Activated CD8-positive, alpha-beta memory T cell treated with anti-CD3 and anti-CD28 coated beads for 24 hours (primary cell): ENCODE measurements around the gene PRDX3.
A peak's percentile ranks its signal among the peaks of the same experiment; 100 is the strongest.
"Not testable (repeated sequence)": the region's sequence is repeated elsewhere in the genome, so short reads cannot be mapped to it uniquely, and the experiment has no call there.

ENCODE experiments used
- DNase-seq: peaks from one replicate; pipeline ENCODE4 v3.0.0-alpha.2; 2020

The PRDX3 gene

DNA sequence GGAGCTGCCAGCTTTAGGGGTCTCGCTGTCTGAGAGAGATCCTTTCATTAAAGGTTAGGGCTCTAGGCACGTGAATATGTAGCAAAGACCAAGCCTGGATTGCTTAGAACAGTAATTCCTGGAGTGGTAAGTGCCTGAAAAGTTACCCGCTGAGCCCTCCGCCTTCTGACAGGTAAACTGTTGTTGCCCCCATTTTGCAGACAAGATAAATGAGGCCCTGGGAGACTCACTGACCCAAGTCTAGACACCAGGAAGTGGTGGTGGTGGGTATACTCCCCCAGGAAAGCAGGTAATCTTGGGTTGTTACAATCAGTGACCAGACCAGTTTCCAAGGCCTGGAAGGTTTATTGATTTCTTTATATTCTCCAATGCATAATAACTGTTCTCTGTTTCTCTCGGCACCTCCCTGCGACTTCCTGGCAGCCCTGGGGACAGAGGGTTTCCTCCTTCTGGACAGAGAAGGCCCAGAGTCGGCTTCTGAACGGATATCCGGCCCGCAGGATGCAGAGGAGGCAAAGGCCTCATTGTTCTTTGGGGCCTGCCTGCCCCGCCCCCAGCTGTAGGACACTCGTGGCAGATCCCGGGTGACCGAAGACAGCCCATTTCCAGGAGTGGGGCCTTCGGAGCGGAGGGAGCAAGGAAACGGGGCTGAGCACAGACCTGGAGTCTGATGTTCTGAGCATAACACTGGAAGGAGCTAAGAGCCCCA, 27.4 kb upstream of the PRDX3 start:
- peak; percentile 62 for DNase-seq

DNA sequence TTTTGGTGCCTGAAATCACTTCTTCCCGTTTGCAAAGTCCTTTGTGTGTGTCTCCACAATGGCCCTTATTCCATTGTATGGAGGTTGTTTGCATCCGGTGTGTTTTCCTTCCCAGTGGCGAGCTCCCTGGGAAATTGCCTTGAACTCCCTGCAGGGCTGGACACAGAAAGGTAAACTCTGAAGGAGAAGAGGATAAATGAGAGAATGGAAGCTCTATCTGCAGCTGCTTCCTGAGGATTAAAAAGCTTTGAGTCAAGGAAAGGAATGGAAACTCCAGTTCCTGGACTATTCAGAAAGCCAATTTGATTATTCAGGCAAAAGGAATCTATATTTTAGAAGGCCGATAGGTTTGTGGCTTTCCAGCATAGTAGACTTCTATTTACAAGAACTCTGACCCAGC, 24.4 kb upstream of the PRDX3 start:
- no peak for DNase-seq

DNA sequence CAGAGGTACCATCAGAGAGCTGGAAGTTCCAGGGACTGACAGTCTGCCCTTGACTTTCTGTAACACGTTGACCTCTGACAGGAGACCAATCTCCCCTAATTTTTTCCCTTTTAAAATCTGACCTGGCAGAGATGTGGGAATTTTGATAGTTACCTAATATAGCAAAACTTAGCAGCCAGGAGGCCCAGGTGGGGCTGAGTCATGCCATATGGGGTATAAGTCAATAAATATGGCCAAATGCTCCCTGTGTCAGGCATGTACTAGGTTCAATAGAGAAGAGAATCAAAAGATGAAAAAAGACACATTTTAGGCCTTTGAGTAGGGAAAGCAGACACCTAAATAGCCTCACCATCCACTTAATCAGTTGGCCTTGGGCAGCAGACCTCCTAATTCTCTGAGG, 22.6 kb upstream of the PRDX3 start:
- DNase-seq, result no peak

DNA sequence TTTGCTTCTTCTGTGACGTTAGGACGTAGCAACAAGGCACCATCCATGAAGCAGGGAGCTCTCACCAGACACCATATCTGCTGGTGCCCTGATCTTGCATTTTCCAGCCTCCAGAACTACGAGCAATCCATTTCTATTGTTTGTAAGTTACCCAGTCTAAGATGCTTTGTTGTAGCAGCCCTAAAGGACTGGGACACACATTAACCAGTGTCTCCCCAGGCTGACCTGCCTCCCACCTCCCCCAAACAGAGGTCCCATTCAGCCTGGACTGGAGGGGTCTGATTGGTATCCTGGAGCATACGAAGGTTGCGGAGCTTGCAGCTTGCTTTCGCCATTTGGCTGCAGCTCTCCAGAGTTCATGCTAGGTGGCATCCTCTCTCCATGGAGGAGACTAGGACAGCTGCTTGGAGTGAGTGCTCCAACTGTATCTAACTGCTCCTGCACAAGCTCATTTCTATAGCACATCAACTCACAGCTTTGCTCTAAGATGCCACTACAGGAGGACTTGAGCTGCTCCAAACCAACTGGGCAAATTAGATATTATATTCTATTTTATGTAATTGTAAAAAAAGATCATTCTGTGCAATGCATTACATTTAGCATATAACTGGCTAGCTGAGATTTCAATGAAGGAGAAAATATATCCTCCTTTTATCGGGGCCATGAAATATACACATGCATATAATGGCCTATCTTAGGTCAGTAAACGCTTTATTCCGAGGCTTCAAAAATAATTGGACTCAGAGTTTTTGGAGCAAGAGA, 20.8 kb upstream of the PRDX3 start:
- peak; percentile 63 for DNase-seq

DNA sequence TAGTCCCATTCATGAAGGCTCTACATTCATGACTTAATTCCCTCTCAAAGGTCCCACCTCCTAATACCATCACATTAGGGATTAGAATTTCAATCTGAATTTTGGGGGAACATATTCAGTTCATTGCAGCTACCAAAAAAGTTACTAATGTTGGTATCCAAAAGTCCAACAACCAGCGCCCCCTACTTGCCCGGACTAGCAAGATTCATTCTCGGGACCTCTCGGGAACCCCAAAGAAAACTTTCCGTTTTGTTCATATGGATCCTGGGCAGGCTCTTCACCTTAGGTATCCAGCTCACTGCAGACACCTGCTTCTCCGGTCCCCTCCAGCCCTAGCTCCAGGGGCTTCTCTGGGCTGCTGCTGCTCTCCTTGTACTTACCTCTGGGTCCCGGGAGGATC, 19.8 kb upstream of the PRDX3 start:
- DNase-seq, result no peak

DNA sequence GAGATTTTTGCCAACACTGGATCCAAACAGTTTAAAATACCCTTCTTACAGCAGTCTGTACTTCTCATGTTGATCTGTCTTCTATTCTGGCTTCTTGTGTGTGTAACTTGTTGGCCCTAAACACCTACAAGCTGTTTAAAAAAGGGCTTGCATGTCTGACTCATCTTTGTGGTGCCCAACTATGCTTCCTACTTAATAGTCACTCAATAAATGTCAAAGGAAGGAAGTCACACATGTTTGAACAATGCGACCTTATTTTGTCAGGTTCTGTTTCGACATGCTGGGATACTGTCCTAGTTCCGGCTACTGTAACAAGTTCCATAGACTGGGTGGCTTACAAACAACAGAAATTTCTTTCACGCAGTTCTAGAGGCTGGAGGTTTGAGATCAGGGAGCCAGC, 19.3 kb upstream of the PRDX3 start:
- DNase-seq, result no peak

DNA sequence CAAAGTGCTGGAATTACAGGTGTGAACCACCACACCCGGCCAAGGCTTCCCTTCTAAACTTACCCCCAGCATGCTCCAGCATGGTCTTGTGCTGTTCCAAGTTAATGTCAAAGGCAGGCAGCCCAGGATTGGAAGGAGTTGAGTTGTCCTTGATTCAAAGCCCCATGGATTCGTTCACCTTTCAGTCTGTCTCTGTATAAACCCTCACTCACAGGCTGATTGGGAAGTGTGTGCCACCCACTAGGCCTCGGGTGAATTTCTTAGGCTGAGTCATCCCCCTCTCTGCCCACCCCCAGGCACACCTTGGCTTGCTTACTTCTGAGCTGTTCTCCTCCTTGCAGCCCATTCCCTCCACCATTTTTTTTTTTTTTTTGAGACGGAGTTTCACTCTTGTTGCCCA, 13.3 kb upstream of the PRDX3 start:
- DNase-seq, result no peak

DNA sequence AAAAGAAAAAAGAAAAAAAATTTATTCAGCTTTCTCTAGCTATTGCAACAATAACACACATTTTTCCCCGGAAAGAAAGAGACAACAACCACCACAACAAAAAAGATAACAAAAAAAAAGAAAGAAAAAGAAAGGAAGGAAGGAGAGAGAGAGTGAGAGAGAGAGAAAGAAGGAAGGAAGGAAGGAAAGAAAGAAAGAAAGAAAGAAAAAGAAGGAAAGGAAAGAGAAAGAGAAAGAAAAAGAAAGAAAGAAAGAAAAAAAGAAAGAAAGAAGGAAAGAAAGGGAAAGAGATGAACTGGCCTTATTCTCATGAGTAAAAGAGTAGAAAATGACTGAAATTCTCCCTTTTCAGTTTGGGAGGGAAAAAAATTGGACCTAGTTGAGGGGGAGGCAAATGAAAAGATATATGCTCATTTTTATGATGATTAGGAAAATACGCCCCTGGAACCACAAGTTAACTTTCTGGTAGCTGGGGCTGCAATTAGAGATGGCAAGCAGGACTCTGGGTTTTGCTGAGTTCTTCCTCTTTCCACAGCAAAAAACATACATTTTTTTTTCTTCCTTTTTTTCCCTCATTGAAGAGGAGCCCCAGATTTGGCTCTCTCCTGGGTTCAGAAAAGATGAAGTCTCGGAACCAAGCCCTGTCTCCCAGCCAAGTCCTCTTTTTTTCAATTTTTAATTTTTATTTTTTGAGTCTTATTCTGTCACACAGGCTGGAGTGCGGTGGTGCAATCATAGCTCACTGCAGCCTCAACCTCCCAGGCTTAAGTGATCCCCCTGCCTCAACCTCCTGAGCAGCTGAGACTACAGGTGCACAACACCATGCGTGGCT, 12.6 kb upstream of the PRDX3 start:
- no peak for DNase-seq

DNA sequence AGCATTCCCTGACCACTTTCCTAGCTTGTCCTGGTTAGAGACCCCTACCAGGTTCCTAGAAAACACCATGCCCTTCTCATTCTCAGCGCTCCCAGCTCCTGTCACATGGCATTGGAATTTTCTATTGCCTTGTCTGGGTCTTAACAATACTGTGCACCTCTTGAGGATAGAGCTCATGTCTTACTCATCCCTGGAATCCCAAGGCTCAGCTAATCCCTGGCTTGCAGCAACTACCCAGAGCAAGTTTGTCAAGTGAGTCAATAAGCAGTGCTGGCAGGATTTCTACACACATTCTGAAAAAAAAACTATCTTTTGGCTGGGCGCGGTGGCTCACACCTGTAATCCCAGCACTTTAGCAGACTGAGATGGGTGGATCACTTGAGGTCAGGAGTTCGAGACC, 11.7 kb upstream of the PRDX3 start:
- no peak for DNase-seq

DNA sequence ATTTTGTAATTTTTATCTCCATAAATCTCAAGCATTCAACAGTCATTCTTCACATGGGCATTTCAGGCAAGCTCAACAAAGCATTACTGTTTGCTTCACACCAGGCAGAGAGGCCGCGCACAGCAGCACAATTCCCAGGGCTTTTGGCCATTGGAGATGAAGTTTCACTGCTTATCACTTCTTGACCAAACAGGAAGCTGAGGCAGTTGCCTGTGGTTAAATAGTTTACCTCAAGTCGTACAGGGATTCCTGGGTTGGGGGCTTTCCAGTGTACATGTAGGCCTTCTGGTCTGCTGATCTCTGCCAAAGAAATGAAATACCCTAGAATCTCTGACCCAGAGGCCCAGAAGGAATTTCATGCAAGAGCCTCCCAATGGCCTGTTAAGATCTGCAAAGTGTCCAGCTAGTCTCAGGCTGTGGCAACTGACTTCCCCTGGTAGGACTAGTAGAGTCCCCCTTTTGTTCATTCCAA, 11.2 kb upstream of the PRDX3 start:
- DNase-seq, result no peak

DNA sequence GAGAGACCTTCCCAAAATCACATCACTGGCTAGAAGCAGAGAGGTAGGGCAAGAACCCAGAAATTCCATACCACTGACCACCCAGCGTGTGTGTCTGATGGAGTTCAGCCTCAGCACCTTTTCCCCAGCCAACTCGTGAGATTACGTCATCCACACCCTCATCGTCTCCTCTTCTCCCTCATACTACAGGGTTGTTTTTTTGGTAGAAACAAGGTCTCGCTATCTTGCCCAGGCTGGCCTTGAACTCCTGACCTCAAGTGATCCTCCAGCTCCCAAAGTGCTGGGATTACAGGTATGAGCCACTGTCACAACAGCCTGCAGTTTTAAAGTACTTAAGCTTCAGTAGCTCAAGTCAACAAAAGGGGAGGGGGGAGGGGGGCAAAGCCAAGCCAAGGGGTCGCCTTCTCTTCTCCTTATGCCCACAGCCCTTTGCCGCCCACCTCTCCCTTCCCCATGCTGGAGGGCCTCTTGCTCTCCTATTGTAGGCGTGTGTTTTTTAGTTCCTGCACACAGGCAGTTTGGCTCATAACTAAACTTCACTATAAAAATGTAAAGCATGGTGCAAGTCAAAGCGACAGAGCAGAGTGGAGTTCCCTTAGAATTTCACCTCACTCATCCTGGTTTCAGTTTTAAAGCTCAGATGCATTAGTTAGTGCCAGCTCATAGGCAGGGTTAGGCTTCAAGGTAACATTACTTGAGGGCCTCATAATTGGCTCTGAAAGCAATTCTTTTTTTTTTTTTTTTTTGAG, 5.2 kb upstream of the PRDX3 start:
- DNase-seq, result no peak

DNA sequence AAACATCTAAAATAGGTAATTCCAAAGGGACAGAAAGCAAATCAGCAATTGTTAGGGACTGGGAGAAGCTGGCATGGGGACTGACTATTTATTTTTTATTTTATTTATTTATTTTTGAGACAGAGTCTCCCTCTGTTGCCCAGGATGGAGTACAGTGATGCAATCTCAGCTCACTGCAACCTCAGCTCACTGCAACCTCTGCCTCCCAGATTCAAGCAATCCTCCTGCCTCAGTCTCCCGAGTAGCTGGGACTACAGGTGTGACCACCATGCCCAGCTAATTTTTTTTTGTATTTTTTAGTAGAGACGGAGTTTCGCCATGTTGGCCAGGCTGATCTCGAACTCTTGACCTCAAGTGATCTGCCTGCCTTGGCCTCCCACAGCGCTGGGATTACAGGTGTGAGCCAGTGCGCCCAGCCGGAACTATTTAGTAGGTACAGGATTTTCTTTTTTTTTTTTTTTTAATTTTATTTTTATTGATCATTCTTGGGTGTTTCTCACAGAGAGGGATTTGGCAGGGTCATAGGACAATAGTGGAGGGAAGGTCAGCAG, 2.3 kb upstream of the PRDX3 start:
- DNase-seq, result not testable (repeated sequence)

DNA sequence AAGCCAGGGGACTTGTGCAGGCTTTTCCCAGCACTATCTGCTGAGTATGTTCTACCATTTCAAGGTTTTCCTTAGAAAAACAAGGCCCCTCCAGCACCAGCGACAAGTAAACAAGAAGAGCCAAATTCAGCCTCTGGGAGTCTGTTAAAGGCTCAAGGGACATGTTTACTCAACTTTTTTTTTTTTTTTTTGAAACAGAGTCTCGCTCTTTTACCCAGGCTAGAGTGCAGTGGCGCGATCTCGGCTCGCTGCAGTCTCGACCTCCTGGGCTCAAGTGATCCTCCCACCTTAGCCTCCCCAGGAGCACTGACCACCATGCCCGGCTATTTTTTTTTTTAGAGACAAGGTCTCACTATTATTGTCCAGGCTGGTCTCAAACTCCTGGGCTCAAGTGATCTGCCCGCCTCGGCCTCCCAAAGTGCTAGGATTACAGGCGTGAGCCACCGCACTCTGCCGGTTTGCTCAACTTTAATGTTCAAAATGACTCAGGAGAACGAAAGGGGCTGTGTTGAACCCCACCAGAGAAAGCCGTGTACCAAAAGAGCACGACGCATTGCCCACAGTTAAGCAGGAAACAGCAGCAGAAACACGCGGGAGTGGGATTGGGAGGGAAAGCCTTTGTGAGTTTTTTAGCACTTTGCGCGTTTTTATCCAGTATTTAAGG, 772 bp downstream of the PRDX3 start:
- no peak for DNase-seq

DNA sequence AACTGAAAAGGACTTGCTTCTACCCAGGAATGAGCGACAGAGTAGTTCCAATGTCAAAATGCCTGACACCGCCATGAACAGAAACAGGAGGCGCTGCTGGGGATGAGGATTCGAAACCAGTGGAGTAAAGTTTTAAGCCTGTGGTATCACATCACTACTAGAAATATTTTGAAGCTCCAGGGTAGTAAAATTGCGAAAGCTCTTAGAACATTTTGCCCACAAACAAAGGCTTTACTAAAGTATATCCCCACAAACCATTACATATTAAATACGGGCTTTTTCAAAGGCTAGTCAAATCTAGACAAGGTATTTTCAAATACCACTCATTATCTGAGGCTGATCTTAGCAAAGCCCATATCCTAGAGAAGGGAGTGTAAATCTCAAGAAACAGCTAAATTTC, 2.4 kb downstream of the PRDX3 start:
- no peak for DNase-seq

DNA sequence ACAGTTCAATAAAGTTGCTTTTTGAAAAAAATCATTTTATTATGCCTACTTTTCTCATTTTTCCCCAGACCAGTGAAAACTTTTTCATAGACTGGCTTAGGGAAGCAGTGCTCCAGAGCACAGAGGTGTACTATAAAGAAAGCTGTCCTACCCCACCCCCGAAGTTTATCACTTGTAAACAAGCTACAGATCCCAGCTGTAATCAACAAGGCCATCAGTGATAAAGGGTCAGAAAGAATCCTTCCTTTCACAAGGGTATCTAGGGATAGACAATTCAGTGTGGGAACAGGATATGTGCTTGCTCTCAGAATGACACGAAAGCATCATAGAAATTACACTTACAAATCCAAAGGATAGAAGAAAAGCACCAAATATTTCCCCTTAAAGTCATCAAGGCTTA, 4.5 kb downstream of the PRDX3 start:
- DNase-seq, result no peak

DNA sequence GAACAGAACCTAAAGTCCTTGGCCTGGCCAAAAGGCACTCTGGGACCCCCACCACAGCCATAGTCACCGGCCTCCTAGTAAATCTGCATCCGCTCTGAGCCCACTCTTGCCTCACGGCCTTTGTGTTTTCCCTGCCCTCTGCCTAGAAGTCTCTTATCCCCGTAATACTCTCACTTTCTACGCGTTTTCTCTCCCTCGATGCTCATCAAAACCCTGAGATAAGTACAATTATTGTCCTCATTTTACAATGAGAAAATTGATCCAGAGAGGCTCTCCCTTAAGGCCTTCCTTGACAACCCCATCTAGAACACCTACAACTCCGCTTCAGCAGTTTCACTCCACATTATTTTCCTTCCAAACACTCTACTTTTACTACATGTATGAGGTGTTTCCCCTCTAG, 11.6 kb downstream of the PRDX3 start:
- DNase-seq, result no peak

DNA sequence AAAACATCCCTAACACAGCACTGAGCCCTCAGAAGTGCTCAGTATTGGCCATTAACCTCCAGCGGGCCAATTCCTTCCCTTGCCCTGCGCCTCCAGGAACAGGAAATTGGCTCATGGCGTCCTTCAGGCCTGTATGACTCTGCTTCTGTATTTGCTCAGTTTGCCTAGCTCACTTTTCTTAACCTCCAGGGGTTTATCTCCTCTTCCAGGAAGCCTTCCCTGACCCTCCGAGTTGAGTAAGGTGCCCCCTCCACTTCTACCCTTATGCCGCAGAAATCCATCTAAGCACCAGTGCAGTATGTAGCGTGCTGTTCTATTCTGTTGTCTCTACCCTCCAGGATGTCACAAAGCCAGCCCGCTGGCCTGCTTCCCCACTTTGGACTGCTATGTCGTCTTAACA, 12.0 kb downstream of the PRDX3 start:
- no peak for DNase-seq

DNA sequence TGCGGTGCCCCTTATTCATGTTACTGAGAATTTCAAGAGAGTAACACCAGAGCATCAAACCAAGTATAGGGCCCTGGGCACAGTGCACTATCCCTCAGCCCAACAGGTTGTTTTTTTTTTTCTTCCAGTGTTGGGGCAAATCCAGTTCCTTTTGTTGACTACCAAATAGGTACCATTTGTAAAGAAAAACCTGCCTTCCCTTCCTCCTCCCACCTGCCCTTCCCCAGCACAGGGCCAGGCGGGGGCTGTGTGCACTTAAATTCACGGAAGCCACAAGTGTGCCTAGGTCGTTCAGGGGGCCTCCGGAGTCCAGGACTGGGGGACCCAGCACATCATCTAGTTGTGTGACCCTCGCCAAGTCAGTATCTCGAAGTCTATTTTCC, 12.5 kb downstream of the PRDX3 start:
- DNase-seq, result no peak

DNA sequence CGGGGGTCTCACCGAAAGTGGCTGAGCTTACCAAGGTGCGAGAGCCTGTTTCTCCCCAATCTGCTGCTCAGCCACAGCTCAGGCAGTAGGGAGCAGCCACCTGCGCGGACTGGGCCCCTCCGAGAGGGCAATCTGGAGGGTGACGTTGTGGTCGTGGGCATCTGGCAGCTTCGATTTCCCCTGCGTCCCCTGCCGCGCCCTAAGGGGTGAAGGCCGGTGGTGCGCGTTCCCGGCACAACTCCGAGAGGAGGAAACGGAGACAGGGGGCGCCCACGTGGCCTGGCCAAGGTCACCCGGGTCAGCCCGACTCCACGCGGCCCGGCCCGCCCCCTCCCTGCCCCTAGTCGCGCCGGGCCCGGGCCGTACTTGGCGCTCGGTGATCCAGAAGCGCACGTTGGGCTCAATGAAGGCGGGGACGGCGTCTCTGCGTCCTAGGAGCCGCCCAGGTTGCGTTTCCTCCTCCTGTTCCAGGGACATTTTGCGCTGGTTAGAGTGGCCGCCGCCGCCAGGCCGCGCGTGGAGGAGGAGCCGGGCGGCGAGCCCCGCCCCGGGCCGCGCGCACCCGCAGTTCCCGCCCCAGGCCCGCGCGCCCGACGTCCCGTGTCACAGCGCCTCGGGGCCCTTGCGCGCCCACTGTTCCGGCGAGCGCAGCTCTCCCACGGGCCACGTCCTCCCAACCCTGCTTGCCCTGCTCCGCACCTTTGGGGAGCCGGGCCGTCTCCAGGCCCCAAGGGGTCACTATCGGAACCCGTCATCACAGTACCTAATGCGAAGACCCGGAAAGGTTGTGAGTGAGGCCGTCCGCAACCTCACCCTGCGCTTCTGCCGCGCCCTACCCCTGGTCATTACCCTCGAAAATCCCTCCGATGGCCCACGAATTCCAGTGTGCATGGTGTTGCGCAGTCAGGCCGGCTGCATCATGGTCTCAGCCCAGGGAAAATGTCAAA, 13.2 kb downstream of the PRDX3 start, which contains the start of gene SFXN4:
Gene SFXN4, minus strand, starts transcription at position 544 of the 947 bp plus-strand sequence. Its CDS starts 67 bp downstream, at position 477.
- peak; percentile 93 for DNase-seq

DNA sequence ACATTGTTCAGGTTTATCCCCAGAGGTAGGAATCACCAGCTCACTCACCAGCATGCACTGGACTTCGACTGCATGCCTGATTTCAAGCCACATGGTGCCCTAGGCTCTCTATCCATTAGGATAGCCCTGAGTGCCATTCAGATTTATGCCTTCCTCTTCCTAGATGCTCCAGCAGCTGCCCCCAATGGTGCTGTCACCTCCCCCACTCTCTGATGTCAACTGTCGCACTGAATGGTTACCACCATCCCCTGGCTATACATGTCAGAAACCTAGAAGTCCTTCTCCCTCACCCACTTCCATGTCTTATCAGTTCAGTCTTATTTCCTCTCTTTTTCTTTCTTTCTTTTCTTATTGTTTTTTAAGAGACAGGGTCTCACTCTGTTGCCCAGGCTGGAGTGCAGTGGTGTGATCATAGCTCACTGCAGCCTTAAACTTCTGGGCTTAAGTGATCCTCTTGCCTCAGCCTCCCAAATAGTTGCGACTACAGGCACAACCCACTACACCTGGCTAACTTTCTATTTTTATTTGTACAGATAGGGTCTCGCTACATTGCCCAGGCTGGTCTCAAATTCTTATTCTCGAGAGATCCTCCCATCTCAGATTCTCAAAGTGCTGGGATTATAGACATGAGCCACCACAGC, 16.0 kb downstream of the PRDX3 start:
- no peak for DNase-seq
